ENCODE results near the gene SOBP.

The SOBP gene

DNA sequence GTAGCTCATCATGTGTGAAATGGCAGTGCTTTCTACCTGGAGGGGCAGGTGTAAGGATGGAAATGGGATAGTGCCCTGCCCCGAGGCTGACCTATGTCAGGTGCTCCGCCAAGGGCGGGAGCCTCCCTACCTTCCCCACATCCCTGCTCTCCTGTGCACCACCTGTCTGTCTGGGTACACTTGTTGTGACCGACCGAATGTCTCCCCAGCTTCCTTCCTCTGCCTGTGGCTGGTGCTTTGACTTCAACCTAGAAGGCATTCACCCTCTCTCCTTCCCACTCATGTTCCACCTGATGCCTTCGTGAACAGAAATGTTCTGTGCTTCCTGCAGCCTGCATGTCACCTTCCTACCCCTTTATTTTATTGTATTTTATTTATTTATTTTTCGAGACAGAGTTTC, 219.4 kb downstream of the SOBP start:
- no peak for DNase-seq (ENCODE audit: low read depth in 4 of 4, low spot score in 1 of 4)
